Endothelial cell of umbilical vein (primary cell): Measurements from ENCODE around the gene FOXJ3.

Experiments used
- EZH2 ChIP-seq: IDR thresholded peaks from 2 replicates; pipeline ENCODE4 v1.6.1; 2012; ENCODE audit warnings: borderline replicate concordance, low read depth, mild to moderate bottlenecking, moderate library complexity, low read length, inconsistent platforms; ENCODE audit not compliant: severe bottlenecking
- JUN ChIP-seq: IDR thresholded peaks from 2 replicates; pipeline ENCODE4 v1.6.1; 2011; ENCODE audit warnings: borderline replicate concordance, low read depth; ENCODE audit not compliant: insufficient read length, insufficient read depth
- POLR2A ChIP-seq: IDR thresholded peaks from 2 replicates; pipeline ENCODE4 v1.6.1; 2012; ENCODE audit warnings: low read depth, mild to moderate bottlenecking, control low read depth, low read length
- TF ChIP-seq, protein P1 (sequence below), 2 donors: IDR thresholded peaks; 1 replicate in 1 of 2; 2 replicates in 1 of 2; pipeline ENCODE4 v1.5.1; 2011; ENCODE audit warnings: low read length in 2 of 2, mild to moderate bottlenecking in 2 of 2, moderate library complexity in 2 of 2, control low read depth in 1 of 2, inconsistent platforms in 1 of 2, low read depth in 1 of 2; ENCODE audit not compliant: insufficient read depth in 1 of 2; ENCODE audit errors: extremely low read depth in 1 of 2

DNA sequence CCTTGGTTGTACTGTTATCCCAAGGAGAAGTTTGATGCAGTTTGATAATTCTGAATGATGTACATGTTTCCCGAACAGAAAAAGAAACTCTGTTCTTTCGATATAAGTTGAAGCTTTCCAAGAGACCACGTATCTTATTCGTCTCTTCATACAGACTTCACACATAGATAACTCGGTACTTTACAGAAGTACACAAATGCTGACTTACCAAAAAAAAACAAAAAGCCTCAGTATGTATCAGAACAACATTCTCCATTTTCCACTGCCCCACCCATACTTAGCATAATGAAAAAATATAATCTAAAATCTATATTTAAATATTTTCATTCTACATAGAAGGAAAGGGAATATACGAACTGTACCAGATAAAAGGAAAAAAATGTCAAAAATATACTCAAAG, 2.2 kb downstream of the FOXJ3 start:
- TF ChIP-seq JUN (no peak), EZH2 (no peak), POLR2A (no peak)
- TF ChIP-seq, protein P1, sequence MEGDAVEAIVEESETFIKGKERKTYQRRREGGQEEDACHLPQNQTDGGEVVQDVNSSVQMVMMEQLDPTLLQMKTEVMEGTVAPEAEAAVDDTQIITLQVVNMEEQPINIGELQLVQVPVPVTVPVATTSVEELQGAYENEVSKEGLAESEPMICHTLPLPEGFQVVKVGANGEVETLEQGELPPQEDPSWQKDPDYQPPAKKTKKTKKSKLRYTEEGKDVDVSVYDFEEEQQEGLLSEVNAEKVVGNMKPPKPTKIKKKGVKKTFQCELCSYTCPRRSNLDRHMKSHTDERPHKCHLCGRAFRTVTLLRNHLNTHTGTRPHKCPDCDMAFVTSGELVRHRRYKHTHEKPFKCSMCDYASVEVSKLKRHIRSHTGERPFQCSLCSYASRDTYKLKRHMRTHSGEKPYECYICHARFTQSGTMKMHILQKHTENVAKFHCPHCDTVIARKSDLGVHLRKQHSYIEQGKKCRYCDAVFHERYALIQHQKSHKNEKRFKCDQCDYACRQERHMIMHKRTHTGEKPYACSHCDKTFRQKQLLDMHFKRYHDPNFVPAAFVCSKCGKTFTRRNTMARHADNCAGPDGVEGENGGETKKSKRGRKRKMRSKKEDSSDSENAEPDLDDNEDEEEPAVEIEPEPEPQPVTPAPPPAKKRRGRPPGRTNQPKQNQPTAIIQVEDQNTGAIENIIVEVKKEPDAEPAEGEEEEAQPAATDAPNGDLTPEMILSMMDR (IDR thresholded peaks at IDR 0.05; ENCODE audit: extremely low read depth in 1 of 2, insufficient read depth in 1 of 2, low read depth in 1 of 2, low read length in 2 of 2) = no peak
